Measurements from ENCODE around the gene SPC24.

GRCh38 chr19:11131471-11131870, 24.1 kb downstream of the SPC24 start:
- TF ChIP-seq CSRNP3 (CRISPR knock-in tag; IDR thresholded peaks at IDR 0.05) (no peak), POU6F1 (CRISPR knock-in tag; IDR thresholded peaks at IDR 0.05; ENCODE audit: borderline replicate concordance, low read depth) (no peak), SNAI2 (CRISPR knock-in tag; IDR thresholded peaks at IDR 0.05) (no peak), CREB5 (CRISPR knock-in tag; IDR thresholded peaks at IDR 0.05; ENCODE audit: low read depth) (no peak), ZNF8 (CRISPR knock-in tag; IDR thresholded peaks at IDR 0.05) (no peak), ZFP30 (CRISPR knock-in tag; IDR thresholded peaks at IDR 0.05) (no peak), PPARA (CRISPR knock-in tag; IDR thresholded peaks at IDR 0.05; ENCODE audit: borderline replicate concordance) (no peak)

All from SK-N-SH treated with all-trans-retinoic acid at 6 μM for 48 hours (cell line).